Measurements from ENCODE around the gene SLC43A2.

SLC43A2 gene

DNA sequence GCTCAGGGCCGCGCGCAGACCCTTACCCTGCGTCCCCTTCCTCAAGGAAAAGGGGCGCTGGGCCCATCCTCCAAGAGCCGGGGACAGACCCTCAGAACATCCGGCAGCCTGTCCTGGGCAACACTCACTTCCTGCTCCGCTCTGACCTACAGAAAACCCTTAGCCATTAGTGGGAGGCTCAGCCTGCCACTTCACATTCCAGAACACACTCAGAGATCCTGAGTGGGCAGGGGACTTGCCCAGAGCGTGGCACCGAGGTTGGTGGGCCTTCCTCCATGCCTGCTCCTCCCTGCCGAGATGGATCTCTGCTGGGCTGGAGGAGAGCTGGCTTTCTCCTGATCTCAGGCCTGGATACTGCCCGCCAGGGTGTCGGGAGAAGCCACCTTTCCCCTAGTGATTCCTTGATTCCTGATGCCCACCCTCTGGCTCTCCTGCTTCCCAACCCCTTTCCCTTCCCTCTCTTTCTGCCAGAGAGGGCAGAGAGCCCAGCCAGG is 15.4 kb upstream of the SLC43A2 start:
- DNase-seq (ENCODE audit: low read depth): no peak

- DNase-seq (ENCODE audit: low read depth): peak; percentile 76
Measured at GRCh38 chr17:1643293-1643998, 14.8 kb upstream of the SLC43A2 start.

GRCh38 chr17:1641065-1641403 is 12.4 kb upstream of the SLC43A2 start:
- DNase-seq (ENCODE audit: low read depth): no peak

DNA sequence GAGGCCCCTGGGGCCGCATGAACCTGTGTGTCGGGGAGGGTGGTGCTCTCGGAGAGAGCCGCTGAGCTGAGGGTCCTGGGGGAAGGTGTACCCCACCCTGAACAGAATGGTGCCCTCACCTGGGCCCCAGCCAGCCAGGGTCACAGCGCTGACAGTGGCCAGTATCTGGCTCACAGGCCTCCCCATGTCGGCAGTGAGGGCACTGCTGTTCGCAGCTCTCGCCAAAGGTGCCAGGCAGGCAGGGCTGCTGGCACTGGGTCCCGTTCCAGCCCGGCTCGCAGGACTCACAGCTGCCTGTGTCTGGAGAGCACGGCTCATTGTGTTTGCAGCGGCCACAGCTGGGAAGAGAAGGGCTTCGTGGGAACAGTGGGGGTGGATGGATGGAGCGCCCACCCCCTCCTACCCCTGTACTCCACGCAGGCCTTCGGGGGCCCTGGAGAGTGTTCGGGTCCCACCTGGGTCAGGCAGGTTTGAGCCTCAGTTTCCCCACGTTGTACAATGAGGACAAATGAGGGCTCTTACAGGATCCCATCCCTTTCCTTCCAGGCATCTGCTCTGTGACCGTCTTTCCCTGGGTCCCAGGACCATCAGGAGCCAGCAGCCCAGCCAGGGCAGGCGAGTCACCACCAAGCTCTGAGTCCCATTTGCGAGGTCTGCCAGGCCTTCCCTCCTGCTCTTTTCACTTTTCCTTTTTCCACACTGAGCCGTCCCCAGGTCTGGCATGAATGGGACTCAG is 11.9 kb upstream of the SLC43A2 start:
- no peak for DNase-seq (ENCODE audit: low read depth)

DNA sequence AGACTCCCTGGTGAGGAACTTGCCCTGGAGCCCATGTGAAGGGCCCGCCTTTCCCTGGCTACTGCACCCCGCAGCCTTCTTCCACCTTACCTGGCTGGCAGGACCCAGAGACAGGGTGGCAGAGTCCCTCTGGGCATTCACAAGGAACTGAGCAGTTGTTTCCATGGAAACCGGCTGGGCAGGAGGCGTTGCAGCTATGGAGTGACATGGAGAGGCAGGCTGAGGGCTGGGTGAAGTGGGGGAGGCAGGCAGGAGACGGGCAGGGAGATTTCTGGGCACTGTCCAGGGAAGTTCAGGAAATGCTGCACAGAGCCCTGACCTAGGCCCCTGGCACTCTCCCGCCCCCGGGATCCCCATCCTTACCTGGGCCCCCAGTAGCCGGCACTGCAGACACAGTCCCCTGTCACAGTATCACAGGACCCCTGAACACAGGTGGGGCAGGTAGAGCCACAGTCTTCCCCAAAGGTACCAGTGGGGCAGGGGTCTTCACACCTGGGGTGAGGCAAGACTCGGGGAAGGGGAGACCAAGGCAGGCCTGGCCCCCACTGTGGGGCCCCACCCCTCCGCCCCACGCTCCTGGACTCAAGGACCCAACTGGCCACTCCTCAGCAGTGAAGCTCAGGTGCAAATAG is 11.0 kb upstream of the SLC43A2 start:
- DNase-seq (ENCODE audit: low read depth): no peak

GRCh38 chr17:1638624-1639300 is 10.1 kb upstream of the SLC43A2 start:
- DNase-seq (ENCODE audit: low read depth): no peak

- DNase-seq (ENCODE audit: low read depth): no peak
Measured at GRCh38 chr17:1638171-1638590, 9.5 kb upstream of the SLC43A2 start.

GRCh38 chr17:1636732-1637285 is 8.2 kb upstream of the SLC43A2 start:
- no peak for DNase-seq (ENCODE audit: low read depth)

- DNase-seq (ENCODE audit: low read depth): no peak
Measured at GRCh38 chr17:1635675-1636465, 7.2 kb upstream of the SLC43A2 start.

DNA sequence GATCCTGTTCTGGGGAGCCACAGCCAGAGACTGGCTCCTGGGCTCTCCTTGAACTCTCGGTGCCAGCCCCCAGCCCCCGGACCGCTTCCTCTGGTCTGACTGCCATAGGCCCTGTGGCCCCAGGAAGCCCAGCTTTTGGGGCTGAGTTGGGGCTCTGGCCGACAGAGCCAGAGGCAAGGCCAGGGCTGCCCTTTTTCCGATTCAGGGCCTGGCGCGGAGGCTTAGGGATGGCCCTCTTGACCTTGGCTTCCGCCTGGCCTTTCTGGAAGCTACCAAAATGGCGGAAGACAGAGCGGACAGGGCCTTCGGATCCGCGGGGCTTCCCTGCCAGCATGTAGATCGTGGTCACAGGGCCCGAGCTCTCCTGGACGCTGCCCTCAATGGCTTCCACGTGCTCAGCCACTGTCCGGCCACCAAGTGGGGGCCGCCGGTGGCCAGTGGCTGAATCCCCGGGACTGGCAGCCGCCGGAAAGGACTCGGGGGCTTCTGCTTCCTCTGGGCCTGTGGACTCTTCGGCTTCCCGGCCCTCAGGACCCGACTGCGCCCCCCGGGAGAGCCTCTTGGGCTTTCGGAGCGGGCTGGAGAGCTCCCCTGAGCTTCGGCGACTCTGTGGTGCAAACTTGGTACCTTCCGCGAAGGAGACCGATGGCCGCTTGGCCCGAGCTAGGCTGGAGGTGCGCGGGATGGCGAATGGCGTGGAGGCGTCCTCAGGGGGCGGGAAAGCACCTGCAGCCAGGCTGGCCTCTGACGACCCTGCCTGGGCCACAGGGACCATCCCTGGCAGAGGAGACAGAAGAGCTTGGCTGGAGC is 6.4 kb upstream of the SLC43A2 start:
- no peak for DNase-seq (ENCODE audit: low read depth)

- DNase-seq (ENCODE audit: low read depth): no peak
Measured at GRCh38 chr17:1630662-1631061, 2.0 kb upstream of the SLC43A2 start.

DNA sequence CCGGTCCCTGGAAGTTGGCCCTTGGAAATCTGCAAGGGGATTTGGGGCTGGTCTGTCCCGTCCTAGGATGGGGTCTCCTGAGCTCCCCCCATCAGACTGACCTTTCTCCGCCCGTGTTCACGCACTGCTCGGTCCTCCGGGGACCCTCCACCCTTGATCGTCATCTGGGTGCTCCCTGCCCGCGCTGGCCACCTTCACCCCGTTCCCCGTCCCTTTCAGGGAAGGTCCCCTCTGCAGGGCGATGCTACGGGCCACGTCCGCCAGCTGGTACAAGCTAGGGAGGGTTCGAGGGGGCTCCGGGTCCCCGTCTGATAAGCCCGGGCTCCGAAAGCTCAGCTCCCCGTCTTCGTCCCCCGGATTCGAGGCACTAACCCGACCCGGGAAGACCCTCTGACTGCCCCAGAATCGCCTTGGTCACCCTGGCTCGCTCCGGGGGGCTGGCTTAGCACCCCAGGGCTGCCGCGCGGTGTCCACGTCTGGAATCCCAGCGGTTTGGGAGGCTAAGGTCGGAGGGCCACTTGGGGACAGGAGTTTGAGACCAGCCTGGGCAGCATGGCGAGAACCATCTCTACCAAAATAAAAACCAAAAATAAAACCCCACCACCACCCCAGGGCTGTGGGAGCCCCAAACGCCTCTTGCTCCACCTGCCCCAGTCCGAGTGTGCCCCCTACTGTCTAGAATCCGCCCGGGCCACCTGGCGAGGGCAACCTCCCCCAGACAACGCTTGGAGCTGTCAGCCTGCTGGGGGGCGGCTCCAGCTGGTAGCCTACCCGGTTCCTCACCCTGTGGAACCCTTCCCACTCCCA is 1.1 kb upstream of the SLC43A2 start:
- peak; percentile 63 for DNase-seq (ENCODE audit: low read depth)

- peak; percentile 85 for DNase-seq (ENCODE audit: low read depth)
Measured at GRCh38 chr17:1628856-1629503, 346 bp upstream of the SLC43A2 start.

GRCh38 chr17:1627182-1627981 is 1.3 kb downstream of the SLC43A2 start:
- DNase-seq (ENCODE audit: low read depth): no peak

DNA sequence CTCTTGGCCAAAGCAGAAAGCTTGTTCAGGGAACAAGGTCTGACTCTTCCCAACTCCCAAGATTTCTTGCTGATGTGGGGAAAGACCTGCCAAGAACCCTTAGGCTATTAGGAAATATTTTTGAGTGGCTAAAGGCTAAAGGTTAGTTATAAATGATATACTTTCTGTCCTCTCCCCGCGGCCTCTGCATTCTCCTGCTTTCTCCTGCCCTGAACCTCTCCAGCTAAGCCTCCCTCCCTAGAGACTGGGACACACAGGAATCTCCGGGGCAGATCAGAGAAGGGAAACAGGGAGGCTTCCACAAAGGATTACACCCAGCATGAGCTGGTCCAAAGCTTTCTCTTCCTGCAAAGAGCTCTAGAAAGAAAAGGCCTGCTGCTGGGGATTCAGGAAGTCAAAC is 2.3 kb downstream of the SLC43A2 start:
- DNase-seq (ENCODE audit: low read depth): no peak

DNA sequence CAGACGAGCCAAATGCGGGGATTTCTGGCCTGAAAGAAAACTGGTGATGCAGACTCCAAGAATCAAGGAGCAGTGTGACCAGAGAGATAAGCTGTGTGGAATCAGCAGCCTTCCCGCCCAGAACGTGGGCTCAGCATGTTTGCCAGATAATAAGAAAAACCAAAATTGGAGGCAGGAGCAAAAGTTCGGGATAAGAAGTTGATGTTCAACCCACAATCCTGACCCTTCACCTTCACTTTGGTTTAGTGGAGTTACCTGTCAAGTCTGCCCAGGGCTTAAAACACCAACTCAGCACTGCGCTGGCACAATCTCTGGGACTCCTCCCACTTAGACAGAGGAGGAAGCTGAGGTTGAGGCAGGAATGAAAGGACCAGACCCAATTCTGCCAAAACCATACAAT is 3.1 kb downstream of the SLC43A2 start:
- no peak for DNase-seq (ENCODE audit: low read depth)

GRCh38 chr17:1625053-1625452 is 3.6 kb downstream of the SLC43A2 start:
- DNase-seq (ENCODE audit: low read depth): no peak

- DNase-seq (ENCODE audit: low read depth): no peak
Measured at GRCh38 chr17:1624650-1625049, 4.0 kb downstream of the SLC43A2 start.
